Pons (tissue), 1 donor: ENCODE data around the gene GRHL1.

Experiments
- DNase-seq: peaks from one replicate; pipeline ENCODE4 v3.0.0-alpha.2; 2016; ENCODE audit warnings: low spot score

Gene GRHL1

DNA sequence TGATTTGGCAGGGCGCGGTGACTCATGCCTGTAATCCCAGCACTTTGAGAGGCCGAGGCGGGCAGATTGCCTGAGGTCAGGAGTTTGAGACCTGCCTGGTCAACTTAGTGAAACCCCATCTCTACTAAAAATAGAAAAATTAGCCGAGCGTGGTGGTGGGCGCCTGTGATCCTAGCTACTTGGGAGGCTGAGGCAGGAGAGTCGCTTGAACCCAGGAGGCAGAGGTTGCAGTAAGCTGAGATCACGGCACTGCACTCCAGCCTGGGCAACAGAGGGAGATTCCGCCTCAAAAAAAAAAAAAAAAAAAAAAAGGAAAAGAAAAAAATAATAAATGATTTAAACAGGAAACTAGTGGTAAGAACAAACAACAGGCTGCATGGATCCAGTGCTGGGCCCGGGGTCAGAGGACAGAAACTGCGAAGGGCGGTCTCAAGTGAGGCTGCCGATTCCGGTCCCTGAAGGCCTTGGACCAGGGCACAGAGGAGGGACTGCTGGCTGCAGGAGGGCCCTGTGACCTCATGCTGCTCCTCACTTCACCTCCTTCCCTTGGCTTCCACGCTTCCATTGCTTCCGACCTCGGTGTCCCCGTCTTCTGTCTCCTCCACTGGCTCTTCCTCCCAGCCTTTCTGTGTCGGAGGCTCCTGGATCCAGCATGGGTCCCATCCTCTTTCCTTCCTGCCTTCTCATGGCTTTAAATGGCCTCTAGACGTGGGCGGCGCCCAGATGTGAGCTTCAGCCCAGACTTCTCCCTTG lies 2.1 kb upstream of the GRHL1 start:
- DNase-seq, result no peak

DNA sequence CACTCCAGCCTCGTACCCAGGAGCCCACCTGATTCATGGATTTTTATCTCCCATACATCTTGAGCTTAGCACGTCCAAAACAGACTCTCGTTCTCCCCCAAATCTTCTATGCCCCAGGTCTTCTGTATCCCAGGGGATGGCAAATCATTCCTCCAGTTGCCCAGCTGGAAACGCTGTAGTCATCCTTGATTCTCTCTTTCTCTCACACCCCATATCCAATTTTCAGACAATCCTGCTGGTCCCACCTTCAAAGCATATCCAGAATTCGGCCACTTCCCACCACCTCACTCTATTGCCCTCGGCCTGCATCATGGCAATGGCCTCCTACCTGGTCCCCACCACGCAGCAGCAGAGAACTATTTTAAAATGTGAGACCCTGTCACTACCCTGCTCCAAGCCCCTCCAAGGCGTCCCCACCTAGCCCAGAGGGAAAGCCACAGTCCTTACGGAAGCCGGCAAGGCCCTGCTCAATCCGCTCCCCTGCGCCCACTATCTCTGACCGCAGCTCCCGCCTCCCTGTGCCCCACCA lies 1.4 kb upstream of the GRHL1 start:
- no peak for DNase-seq

DNA sequence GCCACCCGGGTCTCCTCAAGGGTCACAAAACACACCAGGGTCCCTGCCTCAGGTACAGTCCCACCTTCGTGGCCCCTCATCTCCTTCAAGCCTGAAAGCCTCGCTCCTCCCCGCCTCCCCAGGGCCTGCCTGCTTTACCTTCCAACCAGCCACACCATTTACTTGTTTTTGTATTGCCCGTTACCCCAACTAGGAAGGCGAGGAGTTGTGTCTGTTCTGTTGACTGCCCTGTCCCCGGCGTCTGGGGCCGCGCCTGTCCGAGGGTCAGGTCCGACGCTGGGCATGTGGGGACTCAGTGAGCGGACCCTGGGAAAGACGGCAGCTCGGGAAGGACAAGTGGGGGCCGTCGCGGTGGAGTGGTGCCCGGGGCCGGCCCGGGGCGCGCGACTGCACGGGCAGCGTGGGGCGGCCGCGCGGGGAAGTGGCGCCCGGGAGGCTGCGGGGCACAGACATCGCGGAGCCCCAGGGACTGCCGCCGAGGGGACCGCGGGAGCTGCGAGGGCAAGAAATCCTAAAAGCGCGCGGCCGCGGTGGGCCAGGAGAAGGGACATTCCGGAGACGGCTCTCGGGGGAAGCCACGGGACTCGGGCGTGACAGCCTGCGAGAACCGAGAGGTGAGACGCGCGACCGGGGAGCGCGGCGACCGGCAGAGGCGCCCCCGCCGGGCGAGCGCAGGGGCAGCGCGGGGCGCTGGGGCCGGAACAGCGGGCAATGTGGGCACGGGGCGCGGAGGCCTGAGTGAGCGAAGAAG lies 797 bp upstream of the GRHL1 start:
- no peak for DNase-seq

DNA sequence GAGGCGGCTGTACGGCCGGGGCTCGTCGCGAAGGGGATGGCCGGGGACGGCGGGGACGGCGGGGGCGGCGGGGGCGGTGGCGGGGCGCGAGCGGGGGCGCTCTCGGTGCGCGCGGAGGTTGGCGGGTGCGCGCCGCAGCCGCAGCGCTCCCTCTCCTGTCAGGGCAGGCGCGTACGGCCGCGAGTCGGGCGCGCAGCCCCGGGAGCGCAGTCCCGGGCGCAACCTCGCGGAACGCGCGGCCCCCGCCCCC lies 296 bp upstream of the GRHL1 start:
- no peak for DNase-seq

DNA sequence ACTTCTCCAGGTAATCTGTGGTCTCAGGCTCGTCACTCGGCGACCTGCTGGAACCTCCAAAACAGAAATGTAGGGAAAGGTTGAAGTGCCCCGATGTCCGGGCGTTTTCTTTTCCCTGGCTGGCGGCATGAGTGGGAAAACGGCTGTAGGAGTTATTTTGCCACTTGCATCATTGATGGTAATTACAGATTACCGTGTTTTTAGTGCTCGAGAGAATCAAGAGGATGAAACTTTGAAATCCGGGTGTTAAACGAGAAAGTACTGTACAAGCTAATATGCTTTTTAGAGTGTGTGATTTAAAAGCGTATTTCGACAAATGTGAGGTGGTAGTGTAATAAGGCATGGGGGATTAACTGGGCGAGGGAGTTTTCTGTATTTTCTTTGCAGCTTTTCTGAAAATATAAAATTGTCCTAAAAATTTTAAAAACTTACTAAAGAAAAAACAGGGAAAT lies 819 bp downstream of the GRHL1 start:
- no peak for DNase-seq

DNA sequence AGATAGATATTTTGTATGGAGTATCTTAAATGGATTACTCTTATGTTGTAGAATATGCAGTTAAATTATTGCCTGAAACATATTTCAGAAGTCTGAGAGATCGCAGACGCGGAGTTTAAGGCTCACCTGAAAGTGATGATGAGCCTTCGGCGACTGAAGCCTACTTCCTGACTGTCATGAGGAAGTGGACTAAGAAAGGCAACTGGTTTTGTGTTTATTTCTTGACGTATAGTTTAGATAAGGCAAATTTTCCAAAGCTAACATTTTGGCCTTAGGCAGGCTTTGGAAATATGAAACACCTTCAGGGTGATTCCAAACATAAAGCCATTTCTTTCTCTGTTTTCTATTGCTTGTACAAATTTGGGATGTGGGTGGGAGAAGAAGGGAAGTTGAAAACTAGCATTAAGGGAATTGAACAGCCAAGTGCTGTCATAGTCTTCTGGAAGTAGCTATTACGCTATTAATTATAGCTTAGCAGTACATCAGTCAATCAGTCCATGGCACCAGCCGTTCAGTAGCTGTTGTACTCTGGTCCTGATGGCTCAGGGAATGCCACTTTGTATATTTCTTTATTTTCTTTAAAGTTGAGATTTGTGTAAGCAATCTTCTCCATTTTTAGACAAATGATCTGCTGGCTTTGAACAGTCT lies 1.5 kb downstream of the GRHL1 start:
- DNase-seq, result no peak

DNA sequence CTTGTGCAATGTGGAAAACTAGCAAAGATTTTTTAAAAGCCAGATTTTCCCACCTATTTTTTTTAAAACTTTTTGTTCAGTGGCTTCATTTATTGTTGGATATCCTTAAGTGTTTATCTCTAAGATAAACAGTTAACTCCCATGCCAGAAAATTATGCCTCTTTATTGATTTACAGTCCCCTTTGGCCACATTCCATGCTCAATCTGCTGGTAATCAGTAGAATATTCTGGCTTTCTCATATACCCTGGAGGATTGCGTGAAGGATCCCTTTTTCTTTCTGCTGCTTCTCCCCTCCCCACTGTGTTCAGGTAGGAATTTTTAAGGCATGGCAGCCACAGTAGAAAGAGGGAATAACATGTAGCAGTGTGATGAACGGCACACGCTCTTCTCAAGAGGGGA lies 2.6 kb downstream of the GRHL1 start:
- DNase-seq, result no peak

DNA sequence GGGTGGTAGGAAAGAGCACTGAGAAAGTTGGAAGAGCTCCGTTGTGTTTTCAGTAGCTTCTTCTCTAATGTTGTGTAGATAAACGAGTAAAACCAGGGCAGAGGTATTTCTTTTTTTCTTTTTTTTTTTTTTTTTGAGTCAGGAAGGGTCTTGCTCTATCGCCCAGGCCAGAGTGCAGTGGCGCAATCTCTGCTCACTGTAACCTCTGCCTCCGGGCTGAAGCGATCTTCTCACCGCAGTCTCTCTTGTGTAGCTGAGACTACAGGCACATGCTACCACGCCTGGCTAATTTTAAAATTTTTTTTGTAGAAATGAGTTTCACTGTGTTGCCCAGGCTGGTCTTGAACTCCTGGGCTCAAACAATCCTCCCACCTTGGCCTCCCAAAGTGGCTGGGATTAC lies 6.6 kb downstream of the GRHL1 start:
- no peak for DNase-seq

DNA sequence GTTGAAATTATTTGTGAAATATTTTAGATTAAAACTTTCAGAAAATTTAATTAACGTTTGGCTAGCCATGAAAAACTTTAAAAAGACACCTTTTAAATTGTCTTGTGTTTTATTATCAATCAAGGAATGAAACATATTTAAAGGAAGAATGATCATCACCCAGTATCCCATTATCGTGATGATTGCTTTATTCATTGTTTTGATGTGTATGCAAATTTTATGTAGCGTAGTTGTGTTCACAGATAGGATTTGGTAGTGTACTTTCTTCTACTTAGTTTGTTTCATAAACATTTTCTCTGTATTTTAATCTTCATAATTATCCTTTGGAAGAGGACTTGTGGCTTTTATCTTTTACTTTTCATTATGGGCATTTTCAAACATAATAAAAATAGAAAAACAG lies 7.8 kb downstream of the GRHL1 start:
- DNase-seq, result no peak

DNA sequence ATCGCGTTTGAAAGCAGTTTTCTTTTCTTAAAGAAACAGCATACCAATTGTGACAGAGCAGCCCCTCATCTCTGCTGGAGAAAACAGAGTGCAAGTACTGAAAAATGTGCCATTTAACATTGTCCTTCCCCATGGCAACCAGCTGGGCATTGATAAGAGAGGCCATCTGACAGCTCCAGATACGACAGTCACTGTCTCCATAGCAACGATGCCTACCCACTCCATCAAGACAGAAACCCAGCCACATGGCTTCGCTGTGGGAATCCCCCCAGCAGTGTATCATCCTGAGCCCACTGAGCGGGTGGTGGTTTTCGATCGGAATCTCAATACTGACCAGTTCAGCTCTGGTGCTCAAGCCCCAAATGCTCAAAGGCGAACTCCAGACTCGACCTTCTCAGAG lies 9.5 kb downstream of the GRHL1 start:
- DNase-seq, result no peak

DNA sequence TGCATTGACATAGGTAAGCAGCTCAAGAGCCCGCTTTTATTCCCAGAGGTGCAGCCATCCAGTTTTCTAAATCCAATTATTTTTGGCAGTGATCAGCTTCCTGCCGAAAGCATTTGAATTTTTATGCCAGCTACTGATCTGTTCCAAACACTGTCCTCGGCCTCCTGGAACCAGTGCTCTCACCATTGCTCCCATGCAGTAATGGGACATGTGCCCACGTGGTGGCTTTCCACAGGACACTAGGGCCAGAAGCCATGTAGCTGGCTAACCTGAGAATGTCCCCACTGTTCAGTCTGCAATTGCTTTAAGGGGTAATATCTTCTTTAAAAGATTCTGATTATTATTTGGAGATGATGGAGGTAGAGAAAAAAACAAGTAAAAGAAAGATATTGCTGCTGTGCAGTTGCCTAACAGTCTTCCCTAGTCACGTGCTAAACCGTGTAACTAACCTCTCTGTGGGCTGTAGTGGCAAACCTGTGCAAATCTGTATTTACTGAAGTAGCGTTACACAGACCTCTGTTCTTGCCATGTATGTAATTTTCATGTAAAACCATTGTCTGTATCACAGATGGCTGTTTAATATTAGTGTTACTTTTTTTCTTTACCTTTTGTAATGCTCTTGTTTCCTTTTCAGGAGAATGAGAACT lies 13.0 kb downstream of the GRHL1 start:
- no peak for DNase-seq

DNA sequence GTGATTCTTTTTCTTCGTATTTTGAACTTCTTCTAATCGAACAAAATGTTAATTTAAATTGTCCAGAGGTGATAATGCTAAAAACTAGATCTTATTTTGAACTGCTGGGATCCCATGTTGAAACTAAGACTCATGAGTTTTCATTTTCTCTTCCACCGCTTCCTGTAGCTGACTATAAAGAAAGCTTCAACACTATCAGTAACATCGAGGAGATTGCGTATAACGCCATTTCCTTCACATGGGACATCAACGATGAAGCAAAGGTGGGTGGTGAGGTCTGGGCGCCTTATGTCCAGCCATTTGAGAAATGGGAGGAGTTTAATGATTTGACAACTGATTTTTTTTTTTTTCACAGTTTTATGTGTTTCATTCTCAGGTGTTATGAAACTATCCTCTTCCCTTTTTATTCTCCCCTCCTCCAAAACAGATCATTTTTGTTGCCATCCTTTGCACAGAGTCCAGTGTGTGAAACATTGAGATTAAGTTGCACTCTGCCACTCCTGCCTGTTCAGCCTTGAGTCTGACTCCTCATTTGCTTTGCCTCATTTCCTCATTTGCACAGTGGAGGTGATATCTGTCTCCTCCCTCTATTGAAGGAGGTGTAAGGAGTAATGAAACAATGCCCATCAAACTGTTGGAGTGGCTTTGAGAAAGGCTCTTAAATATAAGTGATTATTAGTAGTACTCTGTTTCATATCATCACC lies 13.8 kb downstream of the GRHL1 start:
- DNase-seq, result no peak

DNA sequence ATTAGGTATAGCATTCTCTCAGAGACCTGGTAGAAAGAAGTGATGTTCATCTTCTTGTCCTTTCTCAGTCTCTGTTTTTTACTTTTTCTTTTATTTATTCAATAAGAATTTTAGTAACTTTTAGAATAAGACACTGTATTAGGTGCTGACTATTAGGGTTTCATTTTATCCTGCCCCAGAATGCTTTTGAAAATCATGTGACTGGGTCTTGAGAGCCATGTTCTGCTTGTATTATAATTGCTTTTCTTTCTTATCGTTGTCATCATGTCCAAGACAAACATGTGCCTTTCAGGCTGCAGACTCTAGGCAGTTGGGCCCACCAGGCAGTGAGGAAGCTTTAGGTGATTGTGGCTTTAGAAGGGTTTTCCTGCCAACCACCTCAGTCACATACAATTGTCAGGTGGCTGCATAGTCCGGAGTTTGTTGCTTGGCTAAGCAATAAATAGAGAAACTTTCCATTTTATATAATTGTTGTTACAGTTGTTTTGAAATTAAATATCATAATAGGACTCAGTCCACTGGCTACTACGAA lies 15.1 kb downstream of the GRHL1 start:
- DNase-seq, result no peak

DNA sequence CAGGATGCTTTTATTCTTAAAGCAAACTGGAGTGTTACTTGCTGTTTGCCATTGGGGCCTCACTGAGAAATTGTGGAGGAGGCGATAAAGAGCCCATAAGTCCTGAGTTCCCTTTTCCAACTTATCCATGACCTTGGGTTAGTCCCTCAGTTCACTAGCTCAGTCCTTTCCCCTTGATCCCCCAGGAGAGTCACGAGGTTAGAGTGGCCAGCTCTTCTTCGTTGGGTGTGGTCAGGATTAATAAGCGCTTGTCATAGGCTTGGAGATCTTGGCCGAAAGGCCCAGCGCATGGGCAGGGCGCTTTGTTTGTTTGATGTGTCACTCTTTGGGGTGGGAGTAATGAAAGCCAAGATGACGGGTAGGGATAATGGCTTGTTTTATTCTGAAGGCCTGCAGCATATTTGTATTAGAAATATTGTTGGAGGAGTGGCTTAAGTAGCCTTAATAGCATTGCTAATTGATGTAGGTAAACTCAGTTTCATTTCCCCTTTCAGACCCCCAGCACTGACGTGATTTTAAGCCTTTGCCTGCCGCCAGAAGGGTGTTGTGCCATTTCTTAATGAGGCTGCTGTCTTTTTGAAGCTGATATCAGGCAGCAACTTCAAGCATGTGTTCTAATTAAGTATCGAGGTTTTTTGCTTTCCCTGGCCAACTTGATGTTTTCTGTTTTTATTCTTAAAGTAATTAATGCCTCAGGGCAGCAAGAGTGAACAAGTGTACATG lies 15.7 kb downstream of the GRHL1 start:
- DNase-seq, result no peak

DNA sequence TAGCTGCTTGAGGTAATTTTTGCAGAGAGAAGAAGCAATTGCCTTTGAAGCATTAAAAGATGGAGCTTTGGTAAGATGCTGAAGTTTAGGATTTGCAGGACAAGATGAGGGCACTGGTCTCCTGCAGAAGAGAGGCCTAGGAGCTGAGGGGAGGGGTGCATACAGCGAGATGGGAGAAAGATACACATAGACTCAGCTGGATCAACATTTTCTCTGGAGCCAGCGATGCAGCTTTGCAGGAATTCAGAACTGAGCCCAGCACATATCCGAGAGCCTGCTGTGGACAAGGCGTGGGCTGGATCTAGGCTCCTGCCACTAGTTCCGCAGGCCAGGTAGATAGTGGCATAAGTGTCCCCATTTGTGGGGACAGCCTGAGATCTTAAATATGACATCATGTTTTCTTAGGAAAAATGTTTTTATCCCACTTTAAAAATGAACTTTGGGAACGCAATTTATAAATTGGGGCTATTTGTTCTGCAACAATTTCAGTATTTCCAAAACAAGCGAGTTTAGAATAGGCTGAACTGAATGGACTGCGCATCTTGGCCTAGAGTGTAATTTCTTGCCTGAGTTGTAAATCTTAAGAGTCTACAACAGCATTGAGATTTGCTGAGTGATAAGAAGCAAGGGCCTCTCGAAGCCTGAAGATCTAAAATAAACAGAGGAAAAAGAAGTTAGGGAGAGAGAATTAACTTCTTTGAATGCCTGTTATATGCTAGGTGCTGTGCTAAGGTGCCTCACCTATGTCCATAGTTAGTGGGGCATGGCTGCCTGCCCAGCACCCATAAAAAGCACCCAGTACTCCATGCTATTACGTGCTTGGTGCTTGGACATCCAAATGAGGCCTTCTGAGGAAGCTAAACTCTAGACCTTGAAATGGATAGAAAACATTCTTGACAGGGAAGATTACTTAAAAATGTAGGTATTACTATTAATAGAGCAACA lies 17.3 kb downstream of the GRHL1 start:
- no peak for DNase-seq

DNA sequence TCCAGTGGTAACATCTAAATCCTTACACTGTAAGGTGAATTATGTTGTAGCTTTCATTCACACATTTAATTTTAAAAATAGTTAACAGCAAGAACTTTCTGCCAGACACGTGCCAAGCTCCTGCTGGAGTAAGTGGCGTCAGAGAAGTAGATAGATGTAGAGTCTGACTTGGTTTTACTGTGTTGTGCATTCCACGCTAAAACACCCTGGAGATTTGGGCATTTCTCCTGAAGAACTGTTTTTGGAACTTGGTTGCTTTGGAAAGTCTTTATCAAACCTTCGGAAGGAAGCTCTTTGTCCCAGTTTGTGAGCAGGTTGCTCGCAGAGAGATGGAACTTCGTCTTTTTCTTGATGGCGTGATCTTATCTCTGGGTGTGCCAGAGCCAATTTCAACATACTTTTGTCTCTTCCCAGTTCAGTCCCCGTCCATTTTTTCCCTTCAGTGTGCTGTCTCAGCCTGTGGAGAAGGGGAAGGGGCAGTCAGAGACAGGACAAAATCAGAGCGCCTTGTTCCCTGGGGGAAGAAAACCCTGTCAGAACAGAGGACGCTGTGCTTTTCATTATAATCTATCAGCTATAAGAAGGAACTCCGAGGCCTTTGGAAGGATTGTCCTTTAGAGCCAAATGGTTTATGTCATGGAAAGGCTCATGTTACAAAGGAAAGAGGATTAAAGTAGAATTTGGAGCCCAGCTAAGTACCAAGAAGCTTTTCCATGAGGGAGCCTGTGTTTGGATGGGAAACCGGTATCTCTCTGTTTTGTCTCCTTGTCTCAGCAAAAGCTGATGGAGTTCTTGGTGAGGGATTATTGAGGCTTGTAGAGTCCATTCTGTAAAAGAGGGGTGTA lies 18.9 kb downstream of the GRHL1 start:
- no peak for DNase-seq

DNA sequence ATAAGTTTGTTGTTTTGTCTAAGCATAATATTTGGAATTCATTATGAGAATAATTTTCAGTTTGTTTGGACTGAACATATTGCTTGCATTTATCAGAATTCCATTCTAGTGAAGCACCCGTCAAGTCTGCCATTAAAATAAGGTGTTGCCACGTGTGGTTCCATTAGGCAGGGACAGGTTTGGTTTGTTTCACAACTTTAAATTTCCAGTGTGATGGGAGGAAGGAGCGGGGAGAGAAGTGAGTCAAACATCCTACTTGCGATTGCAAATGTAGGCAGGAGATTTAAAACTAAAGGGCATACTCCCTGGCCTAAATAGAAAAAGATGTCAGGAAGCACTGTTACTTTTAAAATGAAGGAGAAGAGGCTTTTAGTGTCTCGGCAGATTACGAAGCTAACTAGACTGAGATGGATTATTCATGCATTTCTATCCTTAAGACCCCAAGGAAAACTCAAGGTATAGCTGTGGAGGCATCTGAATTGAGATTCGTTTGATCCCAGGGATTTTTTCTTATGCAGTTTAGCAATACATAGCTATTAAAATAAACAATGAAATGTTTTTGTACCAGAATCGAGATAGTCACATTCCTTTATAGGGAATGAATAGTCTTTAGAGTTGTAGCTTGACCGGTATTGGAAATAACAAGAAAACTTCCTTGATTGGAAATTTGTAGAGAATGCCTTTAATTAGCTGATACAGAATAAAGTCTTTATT lies 19.8 kb downstream of the GRHL1 start:
- DNase-seq, result no peak

DNA sequence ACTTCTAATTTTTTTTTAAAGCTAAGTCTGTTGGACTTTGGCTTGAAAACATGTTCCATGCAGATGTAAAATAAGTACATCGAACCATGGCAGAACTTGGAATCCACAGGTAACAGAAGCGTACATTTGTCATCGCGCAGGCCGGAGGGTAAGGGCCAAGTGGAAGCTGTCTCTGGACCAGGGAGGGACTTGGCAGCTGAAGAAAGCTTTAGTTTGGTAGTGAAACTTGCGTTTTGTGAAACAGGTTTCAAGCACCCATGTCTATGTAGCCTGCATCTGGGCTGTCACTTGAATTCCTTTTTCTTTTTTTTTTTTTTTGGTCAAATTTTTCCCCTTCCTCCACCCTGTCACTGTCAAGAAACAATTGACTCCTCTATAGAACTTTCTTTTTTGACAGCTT lies 20.4 kb downstream of the GRHL1 start:
- DNase-seq, result no peak
